Tongue (tissue), 2 donors: ENCODE data around the gene KIAA1549. TPM values are rescaled to one million over a fixed set of nuclear protein-coding genes. Genes with fewer than 3 reads are reported as not detected.
"Not testable (repeated sequence)": the region's sequence is repeated elsewhere in the genome, so short reads cannot be mapped to it uniquely, and the experiment has no call there.

Experiments
- DNase-seq: peaks from one replicate; pipeline ENCODE4 v3.0.0-alpha.2; 2015
- total RNA-seq: library from RNA; depleted of rRNA; stranded (reverse); fragments of >200 nt; gene quantifications from one replicate; pipeline ENCODE4 v1.2.3, GENCODE V29; 2014

Gene KIAA1549
- total RNA-seq = 5.8 TPM

DNA sequence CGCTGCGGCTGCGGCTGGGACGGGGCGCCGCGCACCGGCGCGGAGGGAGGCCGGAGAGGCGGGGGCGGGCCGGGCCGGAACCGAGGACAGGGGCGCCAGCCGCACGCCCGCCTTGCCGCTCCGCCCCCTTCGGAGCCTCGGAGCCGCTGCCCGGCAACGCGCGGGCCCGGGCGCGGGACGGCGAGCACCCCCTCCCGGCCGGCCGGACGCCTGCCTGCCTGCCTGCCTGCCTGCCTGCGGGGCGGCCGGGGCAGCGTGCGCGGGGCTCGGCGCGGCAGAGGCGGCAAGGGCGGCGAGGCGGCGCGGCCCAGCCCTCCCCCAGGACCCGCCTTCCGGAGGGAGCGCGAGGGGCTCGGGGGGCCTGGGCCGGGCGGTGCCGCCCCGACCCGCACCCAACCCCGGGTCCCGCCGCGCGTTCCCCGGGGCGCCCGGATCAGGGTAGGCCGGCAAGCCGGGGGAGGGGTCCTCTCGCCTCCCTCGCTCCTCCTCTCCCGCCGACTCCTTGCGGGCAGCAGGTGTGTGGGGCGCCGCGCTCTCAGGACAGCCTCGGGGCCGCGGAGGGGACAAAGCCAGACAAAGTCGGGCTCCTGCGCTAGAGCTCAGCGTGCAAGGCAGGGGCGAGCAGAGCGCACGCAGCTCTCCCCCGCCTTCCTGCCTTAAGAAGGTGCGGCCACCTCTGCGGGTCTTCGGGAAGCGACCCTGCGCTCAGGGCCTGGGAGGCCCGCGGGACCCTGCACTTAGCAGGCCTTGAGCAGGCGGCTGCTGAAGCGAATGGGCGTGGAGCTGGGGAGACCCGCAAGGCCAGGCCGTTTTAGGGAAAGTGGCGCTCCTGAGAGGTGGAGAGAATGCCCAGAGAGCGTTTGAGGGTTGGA lies at the start of gene KIAA1549:
Gene KIAA1549, minus strand, starts transcription at position 58 of the 872 bp plus-strand sequence. CDS start 120 bp downstream, outside the sequence.
- peak; percentile 85 for DNase-seq

DNA sequence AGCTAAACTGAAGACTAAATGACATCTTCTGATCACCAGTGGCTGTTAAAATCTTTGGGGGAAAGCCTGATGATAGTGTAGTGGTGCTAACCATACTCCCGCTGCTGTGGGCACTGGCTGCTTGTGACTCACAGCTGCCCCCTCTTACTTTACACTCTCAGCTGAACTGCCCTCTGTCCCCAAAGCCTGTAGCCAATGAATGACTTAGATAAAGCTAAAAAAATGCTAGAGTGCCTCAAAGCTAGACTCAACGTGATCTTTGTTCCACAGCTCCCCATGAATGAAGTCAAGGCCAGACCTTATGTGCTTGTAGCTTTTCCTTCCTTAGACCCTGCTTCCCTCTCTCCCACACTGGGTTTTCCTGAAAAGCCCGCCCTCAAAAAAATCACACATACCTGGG lies 48.2 kb upstream of the KIAA1549 start:
- DNase-seq = no peak

GRCh38 chr7:139026551-139026950 lies 45.4 kb upstream of the KIAA1549 start:
- DNase-seq = no peak

DNA sequence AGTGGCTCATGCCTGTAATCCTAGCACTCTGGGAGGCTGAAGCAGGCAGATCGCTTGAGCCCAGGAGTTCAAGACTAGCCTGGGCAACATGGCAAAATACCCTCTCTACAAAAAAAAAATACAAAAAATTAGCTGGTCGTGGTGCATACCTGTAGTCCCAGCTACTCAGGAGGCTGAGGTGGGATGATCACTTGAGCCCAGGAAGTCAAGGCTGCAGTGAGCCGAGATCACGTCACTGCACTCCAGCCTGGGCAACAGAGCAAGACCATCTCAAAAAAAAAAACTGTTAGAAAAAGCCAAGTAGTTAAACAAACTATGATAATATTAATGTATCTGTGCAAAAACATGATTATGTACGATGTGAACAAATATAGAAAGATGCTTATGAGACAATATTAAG lies 44.7 kb upstream of the KIAA1549 start:
- not testable (repeated sequence) for DNase-seq

DNA sequence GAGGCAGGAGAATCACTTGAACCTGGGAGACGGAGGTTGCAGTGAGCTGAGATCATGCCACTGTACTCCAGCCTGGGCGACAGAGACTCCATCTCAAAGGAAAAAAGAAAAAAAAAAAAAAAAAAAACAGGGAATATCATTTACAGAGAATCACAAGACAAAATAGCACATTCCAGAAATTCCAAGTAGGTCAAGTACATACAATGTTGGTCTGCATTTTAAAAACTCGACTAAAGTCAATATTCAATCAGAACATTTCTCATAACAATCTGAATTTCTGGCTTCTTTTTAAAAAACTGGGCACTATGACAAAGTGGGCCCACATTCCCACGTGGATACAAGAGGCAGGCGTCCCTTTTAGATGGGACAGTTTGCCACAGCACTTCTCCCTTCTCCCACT lies 41.9 kb upstream of the KIAA1549 start:
- DNase-seq = no peak

DNA sequence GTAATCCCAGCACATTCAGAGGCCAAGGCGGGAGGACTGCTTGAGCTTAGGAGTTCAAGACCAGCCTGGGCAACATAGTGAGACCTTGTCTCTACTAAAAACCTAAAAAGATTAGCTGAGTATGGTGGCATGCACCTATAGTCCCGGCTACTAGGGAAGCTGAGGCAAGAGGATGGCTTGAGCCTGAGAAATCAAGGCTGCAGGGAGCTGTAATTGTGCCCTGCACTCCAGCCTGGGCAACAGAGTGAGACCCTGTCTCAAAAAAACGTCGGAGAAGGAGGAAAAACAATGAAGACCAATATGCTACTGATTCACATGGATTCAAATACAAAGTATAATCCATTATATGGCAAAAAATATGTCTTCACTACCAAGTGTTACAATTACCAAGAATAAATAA lies 41.1 kb upstream of the KIAA1549 start:
- no peak for DNase-seq

GRCh38 chr7:139018910-139019309 lies 37.7 kb upstream of the KIAA1549 start:
- no peak for DNase-seq

DNA sequence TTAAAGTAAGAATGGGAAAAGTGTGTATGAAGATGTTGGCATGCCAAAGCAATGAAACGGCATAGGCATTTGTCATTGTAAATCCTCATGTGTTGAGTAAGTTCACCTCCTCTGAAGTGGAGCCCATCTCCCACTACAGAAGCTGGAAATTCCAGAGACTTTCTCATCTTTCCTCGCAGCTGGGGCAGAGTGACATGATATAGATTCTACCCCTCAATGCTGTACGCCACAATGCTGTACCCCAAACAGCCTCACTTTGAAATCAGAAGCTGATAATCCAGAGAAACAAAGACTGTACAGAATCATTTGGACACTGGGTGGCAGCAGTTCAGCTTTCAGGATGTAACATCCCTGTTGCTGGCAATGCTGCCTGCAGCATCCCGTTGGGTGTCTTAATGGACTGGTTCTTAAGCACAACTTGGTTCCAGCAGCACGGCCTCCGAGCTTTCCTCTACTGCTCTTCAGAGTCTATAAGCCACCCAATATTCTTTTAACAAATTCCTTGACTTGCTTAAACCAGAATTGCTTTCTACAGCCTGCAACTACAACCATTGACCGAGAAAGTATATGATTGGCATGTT lies 35.8 kb upstream of the KIAA1549 start:
- peak; percentile 80 for DNase-seq

GRCh38 chr7:139011373-139011772 lies 30.2 kb upstream of the KIAA1549 start:
- DNase-seq = no peak

DNA sequence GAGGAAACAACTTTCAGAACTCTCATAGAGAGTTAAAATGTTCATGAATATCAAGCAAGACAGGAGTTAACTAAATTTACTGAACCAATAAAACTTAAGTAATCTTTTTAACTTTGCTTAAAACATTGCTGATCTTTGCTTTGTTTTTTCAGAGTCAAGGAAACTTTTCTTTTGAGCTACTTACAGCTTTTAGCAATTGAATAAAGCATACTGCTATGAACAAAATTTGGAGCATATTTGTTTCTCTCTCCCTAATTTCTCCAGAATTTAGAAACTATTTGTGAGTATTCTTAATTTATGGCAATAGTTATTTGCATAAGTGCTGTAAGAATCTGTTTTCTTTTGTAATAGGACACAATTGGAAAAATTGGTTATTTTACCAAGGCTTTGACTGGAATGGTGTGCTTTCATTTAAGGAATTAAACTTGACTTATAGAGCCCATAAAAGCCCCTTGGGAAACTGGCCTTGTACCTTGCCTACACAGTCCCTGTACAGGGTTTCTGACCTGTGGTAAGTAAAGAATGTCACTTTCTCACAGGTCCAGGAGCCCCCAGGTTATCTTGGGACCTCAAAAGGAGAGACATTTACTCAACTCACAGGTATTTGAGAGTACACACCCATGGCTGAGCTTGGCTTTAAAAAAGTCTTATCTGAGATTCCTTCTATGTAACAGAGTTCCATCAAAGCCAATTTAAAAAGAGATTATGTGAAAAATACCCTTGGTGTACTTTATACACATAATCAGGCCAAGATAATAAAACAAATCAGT lies 23.3 kb upstream of the KIAA1549 start:
- no peak for DNase-seq

DNA sequence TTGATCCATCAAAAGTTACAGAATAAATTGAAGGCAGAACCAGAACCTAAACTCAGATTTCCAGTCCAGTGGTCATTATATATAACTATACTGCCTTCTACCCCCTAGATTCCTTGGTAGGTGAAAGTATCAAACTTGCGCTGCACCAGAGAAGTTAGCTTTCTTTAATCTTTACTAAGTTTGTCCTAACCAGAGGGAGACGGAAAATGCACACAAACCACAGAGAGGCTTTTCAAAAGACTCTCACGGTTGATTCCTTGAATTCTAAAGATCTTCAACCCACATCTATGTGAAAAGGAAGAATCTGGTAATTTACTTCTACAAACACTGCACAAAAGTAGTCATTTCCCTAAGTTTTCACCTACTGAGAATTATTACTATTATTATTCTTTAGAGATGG lies 18.2 kb upstream of the KIAA1549 start:
- no peak for DNase-seq

- DNase-seq = peak; percentile 26
Observed at GRCh38 chr7:138992052-138992531, 10.9 kb upstream of the KIAA1549 start.

DNA sequence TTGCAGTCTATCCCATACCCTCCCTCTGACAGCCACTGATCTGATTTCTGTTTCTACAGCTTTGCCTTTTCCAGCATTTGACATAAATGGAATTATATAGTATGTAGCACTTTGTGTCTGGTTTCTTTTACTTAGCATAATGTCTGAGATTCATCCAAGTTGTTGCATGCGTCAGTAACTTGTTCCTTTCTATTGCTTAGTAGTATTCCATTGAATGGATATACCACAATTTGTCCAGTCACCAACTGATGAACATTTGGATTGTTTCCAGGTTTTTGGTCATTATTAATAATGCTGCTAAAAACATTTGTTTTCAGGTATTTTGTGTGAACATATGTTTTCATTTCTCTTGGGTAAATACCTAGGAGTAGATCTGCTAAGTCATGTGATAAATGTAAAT lies 6.5 kb upstream of the KIAA1549 start:
- DNase-seq = no peak

GRCh38 chr7:138982204-138982623 lies 1.0 kb upstream of the KIAA1549 start:
- no peak for DNase-seq

DNA sequence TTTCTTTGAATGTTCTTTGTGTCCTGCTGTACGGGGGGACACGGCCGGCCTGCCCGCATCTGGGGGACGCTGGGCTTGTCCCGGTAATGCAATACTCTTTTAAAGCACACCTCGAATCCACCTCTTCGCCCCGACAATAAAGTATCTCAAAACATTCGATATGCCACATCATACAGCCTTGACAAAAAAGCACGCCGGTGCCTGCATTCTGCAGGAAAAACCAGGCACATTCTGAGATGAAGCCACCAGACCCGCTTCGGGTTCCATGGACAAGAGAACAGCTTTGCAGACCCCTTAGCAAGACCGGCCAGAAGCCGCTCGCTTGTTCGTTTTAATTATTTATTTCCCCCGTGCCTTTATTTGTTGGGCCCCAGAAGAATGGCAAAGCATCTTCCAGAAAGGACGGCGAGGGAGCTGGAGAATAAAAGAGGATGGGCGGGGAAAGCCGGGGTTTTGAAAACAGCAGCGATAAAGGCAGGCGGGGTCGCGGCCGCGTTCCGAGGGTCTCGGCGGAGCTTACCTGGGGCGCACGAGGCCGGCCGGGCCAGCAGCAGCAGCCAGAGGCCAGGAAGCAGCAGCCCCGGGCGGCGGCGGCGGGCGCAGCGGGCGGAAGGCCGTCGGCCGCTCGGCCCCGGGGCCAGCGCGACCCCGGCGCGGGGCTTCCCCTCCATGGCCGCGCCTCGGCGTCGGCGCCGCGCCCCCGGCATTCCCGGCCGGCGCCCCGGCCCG lies 462 bp downstream of the KIAA1549 start:
- DNase-seq = peak; percentile 47

- no peak for DNase-seq
Observed at GRCh38 chr7:138979988-138980562, 1.1 kb downstream of the KIAA1549 start.

DNA sequence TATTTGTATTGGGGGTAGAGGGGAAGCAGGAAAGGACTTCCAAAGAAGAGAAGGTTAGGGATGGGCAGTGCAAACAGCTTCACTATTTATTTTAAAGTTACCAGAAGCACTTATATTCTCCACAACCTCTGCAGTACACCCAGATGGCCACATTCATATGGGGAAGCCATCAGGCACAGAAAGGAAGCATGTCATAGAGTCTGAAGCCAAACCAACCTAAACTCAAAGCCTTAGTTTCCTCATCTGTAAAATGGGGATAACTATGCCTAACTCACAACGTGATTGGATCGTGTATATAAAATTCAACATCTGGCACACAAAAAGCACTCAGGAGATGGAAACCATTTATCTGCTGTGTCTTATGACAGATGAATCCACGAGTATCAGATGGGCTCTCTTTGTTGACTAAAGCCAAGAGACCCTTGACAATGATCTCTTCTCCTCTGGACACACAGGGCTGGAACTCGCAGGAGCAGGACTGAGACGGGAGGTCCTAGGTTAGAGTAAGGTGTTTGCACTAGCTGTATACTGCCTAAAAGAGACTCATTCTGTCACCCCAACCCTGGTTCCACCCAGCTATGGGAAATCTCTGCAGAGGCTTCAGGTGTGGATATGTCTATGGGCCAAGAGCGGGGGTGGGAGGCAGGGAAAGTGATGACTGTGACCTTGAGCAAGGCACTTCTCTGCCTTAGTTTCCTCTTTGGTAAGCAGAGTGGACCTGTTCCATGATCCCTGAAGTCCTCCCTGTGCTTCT lies 1.8 kb downstream of the KIAA1549 start:
- no peak for DNase-seq

DNA sequence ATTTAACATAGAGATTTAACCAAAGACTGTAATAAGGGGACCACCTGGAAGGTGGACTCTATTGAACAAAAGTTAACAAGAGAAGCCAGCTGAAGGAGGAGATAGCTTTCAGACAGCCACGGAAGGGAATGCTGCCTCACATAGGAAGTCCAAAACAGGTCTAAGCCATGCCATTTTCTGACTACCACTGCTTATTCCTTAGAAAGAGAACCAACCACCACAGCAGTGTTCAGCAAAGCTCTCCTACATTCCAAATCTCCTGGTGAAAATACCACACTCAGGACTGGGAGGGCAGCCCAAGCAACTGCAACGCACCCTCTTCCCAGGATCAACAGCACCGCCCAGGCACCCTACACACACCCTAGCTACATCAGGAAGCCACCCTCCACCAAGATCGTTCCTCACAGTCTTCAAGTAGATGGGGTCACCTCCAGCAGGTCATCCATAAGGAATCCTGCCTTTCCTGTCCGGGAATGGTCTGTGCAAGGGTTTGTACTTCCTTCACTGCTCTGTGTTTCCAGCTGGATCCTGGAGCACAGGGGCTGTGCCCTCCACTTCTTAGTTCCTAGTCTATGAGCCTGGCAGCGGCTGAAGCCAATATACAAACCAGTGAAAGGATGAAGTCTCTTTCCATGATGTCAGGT lies 2.5 kb downstream of the KIAA1549 start:
- DNase-seq = no peak

GRCh38 chr7:138976161-138976560 lies 5.0 kb downstream of the KIAA1549 start:
- not testable (repeated sequence) for DNase-seq

DNA sequence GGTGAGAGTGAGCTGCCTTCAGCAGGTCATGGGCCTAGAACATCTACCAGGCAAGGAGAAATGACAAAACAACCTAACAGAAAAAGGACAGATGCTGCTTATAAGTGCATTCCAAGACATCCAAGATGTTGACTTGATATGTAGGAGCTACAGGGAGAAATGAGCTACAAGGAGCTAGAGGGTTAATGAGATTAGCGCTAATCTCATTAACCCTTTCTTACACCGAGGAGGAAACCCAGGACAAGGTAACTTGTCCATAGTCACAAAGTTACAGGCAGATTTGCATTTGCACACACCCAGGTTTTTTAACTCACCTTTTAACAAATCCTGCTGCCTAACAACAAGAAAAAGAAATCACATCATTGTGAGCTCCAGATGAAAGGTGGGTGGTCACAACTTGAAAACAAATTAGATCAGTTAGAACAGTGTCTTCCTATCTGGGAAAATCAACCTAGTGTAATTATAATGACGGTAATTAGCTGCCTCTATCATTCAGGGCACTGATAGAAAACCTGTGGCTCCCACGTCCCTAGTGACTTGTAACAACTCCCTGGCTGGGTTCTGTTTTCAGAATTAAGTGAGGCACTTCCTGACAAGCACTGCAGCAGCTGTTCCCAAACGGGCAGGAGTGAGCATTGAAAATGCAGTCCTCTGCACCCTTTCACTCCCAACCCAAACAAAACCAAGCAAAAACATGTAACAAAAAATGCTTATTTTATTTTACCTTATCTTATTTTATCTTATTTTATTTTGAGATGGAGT lies 5.7 kb downstream of the KIAA1549 start:
- DNase-seq = peak; percentile 65
